ENCODE results near the gene TCF3.

- TF ChIP-seq CTCF (IDR thresholded peaks at IDR 0.05; ENCODE audit: extremely low read depth in 1 of 2, insufficient read depth in 1 of 2, low read depth in 1 of 2, low read length in 2 of 2): no peak
- TF ChIP-seq POLR2AphosphoS5 (IDR thresholded peaks at IDR 0.05; ENCODE audit: insufficient read depth, low read depth, low read length): no peak
- no peak for TF ChIP-seq EZH2 (IDR thresholded peaks at IDR 0.05; ENCODE audit: borderline replicate concordance, low read depth, low read length, severe bottlenecking)
- no peak for TF ChIP-seq POLR2A (IDR thresholded peaks at IDR 0.05; ENCODE audit: low read depth, low read length)
- no peak for TF ChIP-seq GATA2 (IDR thresholded peaks at IDR 0.05; ENCODE audit: insufficient read depth, insufficient read length, low read depth, low read length)
- TF ChIP-seq MYC (IDR thresholded peaks at IDR 0.05; ENCODE audit: low read depth, low read length): no peak
- no peak for TF ChIP-seq JUN (IDR thresholded peaks at IDR 0.05; ENCODE audit: borderline replicate concordance, insufficient read depth, insufficient read length, low read depth)
Measured at GRCh38 chr19:1621574-1621973, 30.8 kb downstream of the TCF3 start.
